Gastroesophageal sphincter (tissue), 3 donors: ENCODE results near the gene PPP2R5D.

Experiments
- EP300 ChIP-seq: sonication (generic); formaldehyde crosslinking; IDR thresholded peaks from one replicate; pipeline ENCODE4 v1.6.1; 2017; ENCODE audit warnings: antibody characterized with exemption, mild to moderate bottlenecking
- POLR2A ChIP-seq, 2 donors: fragments of 450-650 bp; IDR thresholded peaks; one replicate each; pipeline ENCODE4 v1.6.1; 2017; ENCODE audit warnings: antibody characterized with exemption in 2 of 2, mild to moderate bottlenecking in 2 of 2, moderate library complexity in 1 of 2
- POLR2AphosphoS5 ChIP-seq: sonication (generic); formaldehyde crosslinking; IDR thresholded peaks from one replicate; pipeline ENCODE4 v1.6.1; 2017; ENCODE audit warnings: antibody characterized with exemption
- TF ChIP-seq, protein P1 (sequence below), 4 experiments: fragments of 200-600 bp in 2 of 4; fragments of 450-650 bp in 2 of 4; sonication (generic) in 1 of 4; IDR thresholded peaks; one replicate each; pipeline ENCODE4 v1.5.1; 2017 to 2019; ENCODE audit warnings: antibody characterized with exemption in 4 of 4, mild to moderate bottlenecking in 2 of 4, moderate library complexity in 2 of 4

DNA sequence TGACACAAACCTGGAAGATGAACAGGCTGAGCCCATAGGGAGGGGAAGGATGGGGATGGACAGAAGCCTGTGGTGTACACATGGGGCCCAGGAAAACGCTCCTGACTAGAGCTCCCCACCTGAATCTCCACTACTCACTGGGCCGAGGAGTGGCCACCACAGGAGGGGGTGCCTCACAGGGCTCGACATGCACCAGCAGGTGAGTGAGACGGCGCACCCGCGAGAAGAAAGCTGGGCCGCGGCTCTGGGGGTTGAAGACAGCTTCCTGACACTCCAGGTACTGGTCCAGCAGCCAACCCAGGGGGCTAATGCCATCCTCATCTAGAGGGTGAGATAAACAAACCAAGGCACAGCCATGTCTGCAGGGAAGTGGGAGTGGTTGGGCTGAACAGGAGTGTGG is 58.9 kb downstream of the PPP2R5D start:
- TF ChIP-seq EP300 (no peak), POLR2A (IDR thresholded peaks at IDR 0.05) (no peak), POLR2AphosphoS5 (no peak)
- TF ChIP-seq, protein P1, sequence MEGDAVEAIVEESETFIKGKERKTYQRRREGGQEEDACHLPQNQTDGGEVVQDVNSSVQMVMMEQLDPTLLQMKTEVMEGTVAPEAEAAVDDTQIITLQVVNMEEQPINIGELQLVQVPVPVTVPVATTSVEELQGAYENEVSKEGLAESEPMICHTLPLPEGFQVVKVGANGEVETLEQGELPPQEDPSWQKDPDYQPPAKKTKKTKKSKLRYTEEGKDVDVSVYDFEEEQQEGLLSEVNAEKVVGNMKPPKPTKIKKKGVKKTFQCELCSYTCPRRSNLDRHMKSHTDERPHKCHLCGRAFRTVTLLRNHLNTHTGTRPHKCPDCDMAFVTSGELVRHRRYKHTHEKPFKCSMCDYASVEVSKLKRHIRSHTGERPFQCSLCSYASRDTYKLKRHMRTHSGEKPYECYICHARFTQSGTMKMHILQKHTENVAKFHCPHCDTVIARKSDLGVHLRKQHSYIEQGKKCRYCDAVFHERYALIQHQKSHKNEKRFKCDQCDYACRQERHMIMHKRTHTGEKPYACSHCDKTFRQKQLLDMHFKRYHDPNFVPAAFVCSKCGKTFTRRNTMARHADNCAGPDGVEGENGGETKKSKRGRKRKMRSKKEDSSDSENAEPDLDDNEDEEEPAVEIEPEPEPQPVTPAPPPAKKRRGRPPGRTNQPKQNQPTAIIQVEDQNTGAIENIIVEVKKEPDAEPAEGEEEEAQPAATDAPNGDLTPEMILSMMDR (IDR thresholded peaks at IDR 0.05), result no peak
